PC-3 (cell line): Measurements from ENCODE around the gene SPATS2.

Source experiments
- EZH2 ChIP-seq: fragments of 300-600 bp; sonication (generic); IDR thresholded peaks from one replicate; pipeline ENCODE4 v1.6.1; 2017; ENCODE audit warnings: antibody characterized with exemption, mild to moderate bottlenecking, low read length; ENCODE audit not compliant: unreplicated experiment
- TF ChIP-seq, protein P1 (sequence below): fragments of 300-600 bp; sonication (generic); conservative IDR thresholded peaks from 2 replicates; pipeline ENCODE4 v1.5.1; 2017; ENCODE audit warnings: antibody characterized with exemption, low read depth, mild to moderate bottlenecking, low read length

DNA sequence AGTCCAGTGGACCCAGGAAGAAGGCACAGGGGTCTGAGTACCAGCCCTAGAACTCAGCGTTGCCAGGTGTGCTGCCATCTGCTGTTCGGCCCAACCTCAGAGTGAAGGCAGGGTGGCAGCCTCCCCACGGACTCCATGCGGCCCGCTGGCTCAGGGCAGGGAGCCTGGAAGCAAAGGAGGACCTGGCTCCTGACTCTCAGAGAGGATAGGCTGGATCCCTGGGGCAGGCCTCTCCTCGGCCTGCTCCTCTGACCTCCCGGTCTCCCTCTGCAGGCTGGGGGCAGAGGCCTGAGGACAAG, 190.6 kb downstream of the SPATS2 start:
- TF ChIP-seq, protein P1, sequence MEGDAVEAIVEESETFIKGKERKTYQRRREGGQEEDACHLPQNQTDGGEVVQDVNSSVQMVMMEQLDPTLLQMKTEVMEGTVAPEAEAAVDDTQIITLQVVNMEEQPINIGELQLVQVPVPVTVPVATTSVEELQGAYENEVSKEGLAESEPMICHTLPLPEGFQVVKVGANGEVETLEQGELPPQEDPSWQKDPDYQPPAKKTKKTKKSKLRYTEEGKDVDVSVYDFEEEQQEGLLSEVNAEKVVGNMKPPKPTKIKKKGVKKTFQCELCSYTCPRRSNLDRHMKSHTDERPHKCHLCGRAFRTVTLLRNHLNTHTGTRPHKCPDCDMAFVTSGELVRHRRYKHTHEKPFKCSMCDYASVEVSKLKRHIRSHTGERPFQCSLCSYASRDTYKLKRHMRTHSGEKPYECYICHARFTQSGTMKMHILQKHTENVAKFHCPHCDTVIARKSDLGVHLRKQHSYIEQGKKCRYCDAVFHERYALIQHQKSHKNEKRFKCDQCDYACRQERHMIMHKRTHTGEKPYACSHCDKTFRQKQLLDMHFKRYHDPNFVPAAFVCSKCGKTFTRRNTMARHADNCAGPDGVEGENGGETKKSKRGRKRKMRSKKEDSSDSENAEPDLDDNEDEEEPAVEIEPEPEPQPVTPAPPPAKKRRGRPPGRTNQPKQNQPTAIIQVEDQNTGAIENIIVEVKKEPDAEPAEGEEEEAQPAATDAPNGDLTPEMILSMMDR = peak; percentile 41
- no peak for TF ChIP-seq EZH2
